Epidermal melanocyte (primary cell): Measurements from ENCODE around the gene THSD7B.
"Not testable (repeated sequence)": the region's sequence is repeated elsewhere in the genome, so short reads cannot be mapped to it uniquely, and the experiment has no call there.

Experiments used
- DNase-seq: peaks from one replicate; pipeline ENCODE4 v3.0.0; 2011; ENCODE audit warnings: low spot score; ENCODE audit not compliant: insufficient read length

THSD7B gene

DNA sequence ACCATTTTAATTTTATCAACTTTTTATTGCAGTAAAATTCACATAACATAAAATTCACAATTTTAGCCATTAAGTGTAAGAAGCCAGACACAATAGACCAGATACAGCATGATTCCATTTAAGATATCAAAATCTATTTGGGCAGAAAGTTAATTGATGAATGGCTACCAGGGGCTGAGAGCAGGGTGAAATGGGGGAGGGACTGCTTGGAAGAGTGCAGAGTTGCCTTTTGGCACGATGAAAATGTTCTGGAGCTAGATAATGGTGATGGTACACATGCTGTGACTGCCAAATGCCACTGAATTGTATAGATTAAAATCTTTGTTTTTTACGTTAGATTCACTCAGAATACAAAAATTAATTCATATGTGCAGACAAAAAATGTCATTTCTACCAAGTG is 909.6 kb downstream of the THSD7B start:
- DNase-seq: no peak

DNA sequence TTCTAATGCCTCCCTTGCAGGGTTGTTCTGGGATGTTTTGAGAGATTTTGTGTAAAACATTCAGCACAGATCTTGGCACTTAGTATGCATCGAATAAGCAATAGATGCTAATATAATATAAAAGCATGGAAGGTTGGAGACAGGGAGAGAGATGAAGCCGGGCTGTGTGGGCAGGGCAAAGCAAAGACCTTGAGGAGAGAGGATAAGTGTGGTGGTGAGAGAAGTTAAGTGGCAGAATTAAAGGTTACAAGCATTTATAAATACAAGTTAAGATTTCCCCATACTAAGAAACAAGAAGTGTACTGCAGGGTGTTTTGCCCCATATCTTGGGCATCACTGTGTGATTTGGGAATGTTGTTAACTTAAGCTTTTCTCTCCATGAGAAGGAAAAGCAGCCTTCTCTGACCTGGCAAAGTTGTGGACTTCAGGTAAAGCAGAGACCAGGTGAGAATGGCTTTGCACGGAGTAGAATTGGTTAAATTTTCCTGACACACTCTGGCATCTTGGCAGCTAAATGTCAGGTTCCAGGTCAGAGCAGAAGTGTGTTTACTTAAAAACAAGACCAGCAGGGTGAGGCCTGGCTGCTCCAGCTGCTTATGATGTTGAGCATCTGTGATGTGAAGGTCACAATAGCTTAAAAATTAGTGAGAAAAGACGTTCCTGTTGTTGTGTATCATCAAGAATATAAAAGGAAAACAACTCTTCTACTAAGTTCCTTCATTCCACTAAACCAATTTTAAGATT is 910.4 kb downstream of the THSD7B start:
- no peak for DNase-seq

- DNase-seq: no peak
These were observed 911.0 kb downstream of the THSD7B start for GRCh38 chr2:137676346-137676745.

GRCh38 chr2:137677466-137677865 is 912.1 kb downstream of the THSD7B start:
- DNase-seq: no peak

DNA sequence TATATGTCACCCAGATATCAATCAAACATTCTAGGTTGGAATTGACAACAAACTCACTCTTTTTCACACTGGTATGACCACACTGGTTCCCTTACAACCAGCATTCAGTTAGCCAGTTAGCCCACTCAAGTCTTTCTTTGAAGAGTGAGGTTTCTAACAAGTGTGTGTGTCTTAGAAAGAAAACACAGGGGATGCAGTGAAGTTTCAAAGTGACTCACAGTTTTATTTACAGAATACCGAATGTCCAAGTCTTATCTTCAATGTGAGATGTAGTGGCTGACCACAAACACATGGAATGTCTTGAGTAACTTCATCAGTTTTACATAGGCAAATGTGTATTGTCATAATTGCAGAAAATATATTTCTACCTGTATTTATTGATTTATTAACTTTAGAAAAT is 924.2 kb downstream of the THSD7B start:
- DNase-seq: no peak

GRCh38 chr2:137693534-137693933 is 928.2 kb downstream of the THSD7B start:
- no peak for DNase-seq

- no peak for DNase-seq
These were observed 931.6 kb downstream of the THSD7B start for GRCh38 chr2:137696916-137697315.

GRCh38 chr2:137700250-137700649 is 934.9 kb downstream of the THSD7B start:
- DNase-seq: not testable (repeated sequence)

- DNase-seq: no peak
These were observed 935.3 kb downstream of the THSD7B start for GRCh38 chr2:137700681-137701080.

- DNase-seq: no peak
These were observed 940.0 kb downstream of the THSD7B start for GRCh38 chr2:137705296-137705695.

GRCh38 chr2:137706786-137707613 is 941.7 kb downstream of the THSD7B start:
- DNase-seq: no peak

DNA sequence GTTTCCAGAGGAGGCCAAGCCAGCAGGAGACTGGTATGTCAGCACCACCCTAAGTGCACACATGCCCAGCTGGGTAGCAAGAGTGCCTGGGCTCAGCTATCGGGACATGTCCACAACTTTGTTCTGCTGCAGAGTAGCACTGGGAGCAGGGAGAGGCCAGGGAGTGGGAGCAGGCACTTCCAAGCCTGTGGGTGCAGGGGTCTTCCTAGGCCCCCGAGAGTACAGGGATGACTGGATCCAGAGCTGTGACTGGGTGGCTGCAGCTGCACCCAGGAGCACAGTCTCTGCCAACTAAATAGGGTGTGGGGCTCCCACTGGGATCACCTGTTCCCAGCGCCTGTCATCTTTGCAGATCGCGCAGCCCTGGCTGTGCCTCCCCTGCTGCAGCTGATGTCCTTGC is 943.0 kb downstream of the THSD7B start:
- no peak for DNase-seq

- no peak for DNase-seq
These were observed 950.4 kb downstream of the THSD7B start for GRCh38 chr2:137715731-137716191.

DNA sequence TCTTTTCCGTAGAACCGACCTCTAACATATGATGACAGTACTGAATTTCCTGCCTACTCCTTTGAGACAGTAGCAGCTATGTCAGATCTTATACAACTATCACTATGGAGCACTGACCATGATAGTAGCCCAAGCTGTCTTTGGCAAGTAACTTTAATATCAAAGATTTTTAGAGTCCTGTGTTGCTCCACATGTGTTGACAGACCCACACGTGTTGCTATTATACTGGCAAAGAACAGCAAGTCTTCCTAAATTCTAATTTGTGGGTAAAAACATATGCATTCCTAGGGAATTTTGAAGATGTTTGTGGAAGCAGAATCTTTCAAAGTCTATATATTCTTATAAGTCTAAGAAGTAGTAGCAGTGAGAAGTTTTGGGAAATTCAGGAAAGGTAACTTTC is 953.4 kb downstream of the THSD7B start:
- DNase-seq: no peak

- DNase-seq: no peak
These were observed 956.4 kb downstream of the THSD7B start for GRCh38 chr2:137721733-137722132.

DNA sequence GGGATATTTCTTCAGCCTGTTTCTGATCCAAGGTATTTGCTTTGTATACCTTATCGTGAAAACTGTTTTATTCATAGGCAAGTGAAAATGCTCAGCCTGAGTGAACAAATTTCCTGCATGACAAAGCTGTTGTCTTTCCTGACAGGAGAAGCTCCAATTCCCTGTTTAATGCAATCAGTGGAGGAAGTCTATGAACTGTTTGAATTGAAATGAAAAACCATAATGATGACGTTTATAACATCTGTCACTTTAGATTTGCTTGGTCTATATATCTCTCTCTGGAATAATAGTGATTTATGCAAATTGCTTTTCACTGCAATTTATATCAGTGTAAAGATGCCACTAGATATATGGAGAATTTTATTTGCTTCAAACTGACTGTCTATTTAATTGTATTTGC is 959.6 kb downstream of the THSD7B start:
- no peak for DNase-seq
